HG02981 (cell line): ENCODE measurements around the gene CLASP1.
A peak's percentile ranks its signal among the peaks of the same experiment; 100 is the strongest.
"Not testable (repeated sequence)": the region's sequence is repeated elsewhere in the genome, so short reads cannot be mapped to it uniquely, and the experiment has no call there.

Source experiments
- ATAC-seq: cut with Tn5 transposase; IDR thresholded peaks from one replicate; pipeline ENCODE4 v1.9.1; 2021; ENCODE audit warnings: mild to moderate bottlenecking, moderate library complexity; ENCODE audit not compliant: unreplicated experiment

Gene CLASP1

GRCh38 chr2:121625953-121626352, 23.3 kb downstream of the CLASP1 start:
- ATAC-seq: no peak

DNA sequence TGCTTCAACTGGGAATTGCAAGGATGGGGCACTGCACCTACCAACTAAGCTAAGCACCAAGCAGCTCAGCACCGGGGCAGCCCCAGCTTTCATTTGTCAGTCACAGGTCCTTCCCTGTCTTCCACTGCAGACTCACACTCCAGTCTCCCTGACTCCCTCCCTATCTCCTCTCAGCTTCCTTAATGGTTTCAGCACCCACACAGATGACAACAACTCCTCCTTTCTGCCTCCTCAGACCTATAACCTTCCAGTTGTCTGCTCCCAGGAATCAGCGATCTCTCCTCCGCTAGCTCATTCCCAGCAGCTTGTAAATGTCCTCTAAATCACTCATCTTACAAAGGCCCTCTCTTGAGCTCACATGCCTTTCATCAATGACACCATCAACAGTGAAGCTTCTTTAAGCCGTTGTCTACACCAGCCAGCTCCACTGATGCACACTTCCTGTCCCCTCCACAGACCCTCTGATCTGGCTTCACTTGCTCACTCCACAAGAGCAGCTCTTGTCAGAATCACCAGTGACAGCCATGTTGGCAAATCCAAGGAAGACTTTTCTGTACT, 32.1 kb downstream of the CLASP1 start:
- ATAC-seq: no peak

DNA sequence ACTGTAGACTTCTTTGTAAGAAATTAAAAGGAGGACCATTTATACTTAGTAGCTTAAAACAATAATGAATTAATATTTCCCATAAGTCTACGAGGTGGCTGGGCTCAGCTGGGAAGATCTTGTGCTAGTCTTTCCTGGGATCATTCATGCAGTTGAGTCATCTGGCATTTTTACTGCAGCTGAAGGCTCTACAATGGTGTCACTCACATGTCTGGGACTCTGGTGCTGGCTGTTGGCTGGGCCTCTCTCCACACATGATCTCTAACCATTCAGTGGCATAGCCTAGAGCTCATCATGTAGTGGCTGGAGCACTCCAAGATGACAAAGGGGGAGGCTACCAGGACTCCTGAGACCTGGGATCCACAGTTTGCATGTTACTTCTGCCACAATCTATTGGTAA, 35.5 kb downstream of the CLASP1 start:
- no peak for ATAC-seq

- ATAC-seq: no peak
Measured at GRCh38 chr2:121613152-121613551, 36.1 kb downstream of the CLASP1 start.

DNA sequence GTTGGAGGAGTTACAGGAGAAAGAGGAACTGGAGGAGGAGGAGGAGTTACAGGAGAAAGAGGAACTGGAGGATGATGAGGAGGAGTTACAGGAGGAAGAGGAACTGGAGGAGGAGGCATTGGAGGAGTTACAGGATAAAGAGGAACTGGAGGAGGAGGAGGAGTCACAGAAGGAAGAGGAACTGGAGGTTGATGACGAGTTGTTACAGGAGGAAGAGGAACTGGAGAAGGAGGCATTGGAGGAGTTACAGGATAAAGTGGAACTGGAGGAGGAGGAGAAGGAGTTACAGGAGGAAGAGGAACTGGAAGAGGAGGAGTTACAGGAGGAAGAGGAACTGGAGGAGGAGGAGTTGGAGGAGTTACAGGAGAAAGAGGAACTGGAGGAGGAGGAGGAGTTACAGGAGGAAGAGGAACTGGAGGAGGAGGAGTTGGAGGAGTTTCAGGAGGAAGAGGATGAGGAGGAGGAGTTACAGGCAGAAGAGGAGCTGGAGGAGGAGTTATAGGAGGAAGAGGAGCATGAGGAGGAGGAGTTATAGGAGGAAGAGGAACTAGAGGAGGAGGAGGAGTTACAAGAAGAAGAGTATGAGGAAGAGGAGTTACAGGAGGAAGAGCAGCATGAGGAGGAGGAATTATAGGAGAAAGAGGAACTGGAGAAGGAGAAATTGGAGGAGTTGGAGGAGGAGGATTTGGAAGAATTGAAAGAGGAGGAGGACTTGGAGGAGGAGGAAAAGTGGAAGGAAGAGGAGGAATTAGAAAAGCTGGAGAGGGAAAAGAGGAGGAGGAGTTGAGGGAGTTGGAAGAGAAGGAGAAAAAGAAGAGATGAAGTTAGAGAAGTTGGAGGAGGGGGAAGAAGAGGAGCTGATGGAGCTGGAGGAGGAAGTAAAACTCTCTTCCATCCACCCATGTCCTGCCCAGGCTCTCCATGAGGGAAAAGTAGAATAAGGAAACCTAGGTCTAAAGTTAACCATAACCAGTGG, 37.2 kb downstream of the CLASP1 start:
- no peak for ATAC-seq

DNA sequence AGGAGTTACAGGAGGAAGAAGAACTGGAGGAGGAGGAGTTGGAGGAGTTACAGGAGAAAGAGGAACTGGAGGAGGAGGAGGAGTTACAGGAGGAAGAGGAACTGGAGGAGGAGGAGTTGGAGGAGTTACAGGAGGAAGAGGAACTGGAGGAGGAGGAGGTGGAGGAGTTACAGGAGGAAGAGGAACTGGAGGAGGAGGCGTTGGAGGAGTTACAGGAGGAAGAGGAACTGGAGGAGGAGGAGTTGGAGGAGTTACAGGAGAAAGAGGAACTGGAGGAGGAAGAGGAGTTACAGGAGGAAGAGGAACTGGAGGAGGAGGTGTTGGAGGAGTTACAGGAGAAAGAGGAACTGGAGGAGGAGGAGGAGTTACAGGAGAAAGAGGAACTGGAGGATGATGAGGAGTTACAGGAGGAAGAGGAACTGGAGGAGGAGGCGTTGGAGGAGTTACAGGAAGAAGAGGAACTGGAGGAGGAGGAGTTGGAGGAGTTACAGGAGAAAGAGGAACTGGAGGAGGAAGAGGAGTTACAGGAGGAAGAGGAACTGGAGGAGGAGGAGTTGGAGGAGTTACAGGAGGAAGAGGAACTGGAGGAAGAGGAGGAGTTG, 38.1 kb downstream of the CLASP1 start:
- not testable (repeated sequence) for ATAC-seq

- ATAC-seq: not testable (repeated sequence)
Measured at GRCh38 chr2:121610487-121610874, 38.8 kb downstream of the CLASP1 start.

DNA sequence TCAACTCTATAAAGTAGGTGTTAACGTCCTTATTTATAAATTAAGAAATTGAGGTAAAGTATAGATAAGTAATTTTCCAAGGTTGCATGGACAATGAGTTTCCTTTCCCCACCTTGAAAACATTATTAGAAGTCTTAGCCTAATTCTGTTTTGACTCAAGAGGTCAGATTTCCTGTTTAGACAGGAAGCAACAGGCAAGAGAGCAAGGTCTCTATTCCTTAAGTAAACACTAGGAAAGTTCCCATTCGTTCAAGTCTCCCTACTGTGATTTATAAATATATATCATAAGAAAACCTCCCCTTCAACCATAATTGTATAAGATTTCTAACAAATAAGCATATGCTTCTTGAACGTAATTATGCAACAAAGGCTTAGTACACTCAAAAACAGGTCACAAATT, 40.3 kb downstream of the CLASP1 start:
- no peak for ATAC-seq

DNA sequence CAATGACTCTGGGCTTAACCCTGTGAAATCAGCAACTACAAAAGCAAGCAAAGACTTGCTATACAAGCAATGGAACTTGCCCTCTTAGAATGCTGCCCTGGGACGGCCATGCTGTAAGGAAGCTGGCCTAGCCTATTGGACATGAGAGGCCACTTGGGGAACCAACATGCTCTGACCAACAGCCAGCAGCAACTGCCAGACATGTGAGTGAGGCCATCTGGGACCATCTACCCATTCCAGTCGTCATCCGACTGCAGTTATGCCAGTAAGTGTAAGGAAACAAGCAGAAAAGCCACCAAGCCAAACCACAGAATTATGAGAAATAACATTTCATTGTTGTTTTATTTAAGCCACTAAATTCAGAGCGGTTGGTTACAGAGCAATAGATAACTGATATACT, 40.9 kb downstream of the CLASP1 start:
- ATAC-seq: no peak

GRCh38 chr2:121605820-121606733, 43.2 kb downstream of the CLASP1 start:
- no peak for ATAC-seq

GRCh38 chr2:121603185-121603584, 46.1 kb downstream of the CLASP1 start:
- no peak for ATAC-seq

DNA sequence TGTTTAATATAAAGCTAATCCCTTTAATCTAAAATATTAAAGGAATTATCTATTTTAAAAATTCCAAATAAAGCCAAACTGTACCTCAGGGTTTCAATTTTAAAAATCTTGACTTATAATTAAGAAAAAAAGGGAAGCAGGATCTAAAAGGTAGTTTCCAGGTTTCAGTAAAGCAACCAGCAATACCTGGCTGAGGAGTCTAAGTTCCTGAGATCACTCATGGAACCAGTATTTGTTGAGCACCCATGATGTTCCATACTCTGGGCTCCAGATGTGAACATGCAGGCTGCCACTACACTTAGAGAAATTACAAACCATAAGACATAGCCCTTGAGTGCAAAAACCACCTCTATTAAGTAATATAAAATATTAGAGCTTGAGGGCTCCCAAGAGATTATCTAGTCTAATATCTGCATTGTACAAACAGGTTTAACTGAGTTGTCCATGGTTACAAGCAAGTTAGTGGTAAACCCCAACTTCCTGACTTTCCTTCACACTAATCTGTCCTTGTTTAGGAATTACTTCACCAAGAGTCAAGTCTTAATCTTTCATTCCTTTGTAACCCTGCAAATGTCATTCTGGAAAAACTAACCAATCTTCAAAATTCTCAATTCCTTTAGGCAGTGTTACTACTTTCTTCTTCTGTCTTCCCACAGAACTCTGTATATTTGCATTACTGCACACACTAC, 49.2 kb downstream of the CLASP1 start:
- peak; percentile 53 for ATAC-seq

DNA sequence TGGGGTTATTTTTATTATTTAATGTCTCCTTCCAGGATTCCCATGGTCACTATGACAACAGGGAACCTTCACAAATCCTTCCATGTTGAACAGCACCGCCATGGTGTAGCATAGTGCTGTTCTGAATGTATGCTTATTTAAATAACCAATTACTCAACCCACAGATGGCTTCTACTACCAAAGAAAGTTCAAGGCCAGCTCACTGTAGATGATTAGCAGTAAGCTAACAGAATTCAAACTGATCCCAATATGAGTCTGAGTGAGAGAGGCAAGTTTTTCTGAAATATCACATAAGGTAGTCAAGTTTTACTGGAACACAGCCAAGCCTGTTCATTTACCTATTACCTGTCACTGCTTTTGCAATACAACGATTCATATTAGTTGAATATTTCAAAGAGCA, 51.2 kb downstream of the CLASP1 start:
- ATAC-seq: peak; percentile 33

DNA sequence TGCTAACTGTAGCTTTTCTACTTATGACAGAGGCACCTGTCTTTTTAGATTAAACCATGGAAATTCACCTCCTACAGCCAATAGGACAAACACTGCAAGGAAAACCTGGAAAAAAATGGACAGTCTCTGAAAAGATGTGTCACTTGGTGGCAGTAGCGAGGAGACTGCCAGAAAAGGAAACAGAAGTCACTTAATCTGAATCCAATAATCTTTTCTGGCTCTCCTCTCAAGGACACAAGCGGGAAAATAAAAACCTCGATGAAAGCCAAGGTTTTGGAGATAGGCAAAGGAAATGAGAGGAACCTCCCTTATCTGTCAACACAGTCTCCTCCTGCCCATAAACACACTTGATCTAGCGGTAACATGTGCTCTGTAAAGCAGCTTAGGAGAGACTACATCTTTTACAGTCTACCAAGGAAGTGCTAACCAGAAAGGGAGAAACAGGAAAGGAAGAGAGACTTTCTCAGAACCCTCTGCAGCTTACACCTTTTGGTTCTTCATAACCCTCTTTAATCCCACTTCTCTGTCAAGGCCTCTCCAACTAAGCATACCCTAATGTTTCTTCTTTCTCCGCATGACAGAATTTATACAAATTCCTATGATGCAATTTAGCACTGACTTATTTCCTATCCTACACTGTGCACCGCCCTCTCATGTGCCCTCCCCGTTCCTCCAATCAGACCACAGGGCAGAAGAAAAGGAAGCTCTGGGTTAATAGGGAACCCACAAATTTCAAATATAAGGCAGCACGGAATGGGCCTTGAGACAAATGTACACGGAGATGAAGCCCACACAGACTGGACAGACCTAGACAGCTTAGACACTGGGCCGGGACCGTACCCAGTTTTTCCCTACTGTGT, 52.8 kb downstream of the CLASP1 start:
- ATAC-seq: peak; percentile 72

DNA sequence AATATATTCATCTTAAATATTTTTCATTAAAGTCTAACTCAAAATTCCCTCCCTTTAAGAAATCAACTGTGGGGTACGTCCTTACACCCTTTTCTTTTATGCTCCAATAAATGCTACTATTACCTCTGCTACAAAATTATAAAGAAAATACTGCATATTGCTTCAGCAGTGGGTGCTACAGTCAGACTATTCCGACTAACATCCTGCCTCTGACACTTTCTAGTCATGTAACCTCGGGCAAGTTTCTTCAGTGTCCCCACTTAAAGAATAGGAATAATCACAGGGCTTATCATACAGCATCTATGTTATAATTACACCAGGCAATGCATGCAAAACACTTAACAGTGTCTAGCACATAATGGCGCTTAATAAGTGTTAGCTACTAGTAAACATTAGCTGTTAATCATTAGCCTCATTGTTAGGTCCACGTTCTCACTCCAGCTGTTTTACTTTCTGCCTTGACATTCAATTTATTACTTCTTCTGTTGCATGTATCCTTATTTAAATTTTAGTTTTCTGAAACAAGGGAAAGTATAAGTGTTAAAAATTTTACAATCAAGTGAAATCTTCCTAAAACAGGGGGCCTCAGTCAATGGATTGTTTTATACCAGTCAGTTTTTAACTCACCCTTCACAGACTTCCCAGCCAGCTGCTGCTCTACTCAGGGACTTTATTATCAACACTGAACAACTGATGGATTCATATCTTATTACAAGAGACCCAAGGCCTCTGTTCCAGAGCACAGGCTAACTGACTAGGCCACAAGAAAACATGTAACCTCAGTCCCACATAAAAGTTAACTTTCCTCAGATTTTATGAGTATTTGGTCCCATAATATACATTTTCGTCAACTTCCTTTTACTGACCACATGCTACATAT, 54.0 kb downstream of the CLASP1 start:
- ATAC-seq: peak; percentile 31

DNA sequence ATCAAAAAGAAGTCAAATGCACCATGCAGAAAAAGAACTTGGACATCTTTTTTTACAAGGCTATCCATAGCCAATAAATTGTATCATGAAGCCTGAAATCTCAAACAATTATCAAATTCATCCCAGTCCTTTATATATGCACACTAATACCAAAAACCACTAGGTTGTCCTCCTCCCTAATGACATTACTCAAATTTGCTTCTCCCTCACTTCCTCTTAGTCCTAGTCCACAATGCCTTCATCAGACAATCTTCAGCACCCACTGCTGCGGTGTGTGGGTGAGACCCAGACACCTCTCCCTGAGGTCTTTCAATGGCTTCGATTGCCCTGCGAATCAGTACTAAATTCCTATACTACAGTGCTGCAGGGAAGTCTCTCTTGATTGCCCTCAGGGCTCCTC, 58.1 kb downstream of the CLASP1 start:
- no peak for ATAC-seq

DNA sequence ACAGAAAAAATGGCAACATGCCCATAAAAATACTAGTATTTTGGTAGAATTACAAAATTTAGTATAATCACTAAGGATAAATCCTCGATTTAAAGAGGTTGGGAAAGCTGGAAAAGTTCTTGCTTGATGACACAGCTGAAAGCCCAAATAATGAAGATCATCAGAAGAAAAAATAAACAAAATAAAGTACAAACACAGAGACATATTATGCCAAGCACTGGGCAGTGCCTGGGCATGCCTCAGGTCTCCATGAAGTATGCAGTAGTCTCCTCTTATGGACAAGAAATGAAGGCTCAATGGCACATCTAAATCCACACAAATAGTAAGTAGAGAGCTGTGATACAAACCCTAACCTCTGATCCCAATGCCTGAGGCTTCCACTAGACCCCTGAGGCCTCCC, 60.9 kb downstream of the CLASP1 start:
- ATAC-seq: no peak

DNA sequence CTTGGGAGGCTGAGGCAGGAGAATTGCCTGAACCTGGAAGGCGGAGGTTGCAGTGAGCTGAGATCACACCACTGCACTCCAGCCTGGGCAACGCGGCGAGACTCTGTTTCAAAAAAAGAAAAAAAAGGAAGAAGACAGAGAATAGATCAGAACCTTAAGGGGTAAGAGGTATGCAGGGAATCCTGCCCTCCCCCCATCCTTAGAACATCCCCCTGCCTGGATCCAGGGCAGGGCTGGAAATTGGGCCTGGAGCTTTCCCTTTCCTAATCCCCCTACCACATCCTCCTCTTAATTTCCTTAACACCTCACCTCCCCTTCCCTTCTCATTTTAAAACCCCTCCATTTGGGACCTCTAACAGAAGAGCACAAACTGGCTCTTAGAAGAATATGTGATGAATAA, 62.1 kb downstream of the CLASP1 start:
- ATAC-seq: no peak
